Measurements from ENCODE around the gene FGD6. TPM values are rescaled to one million over a fixed set of nuclear protein-coding genes. Genes with fewer than 3 reads are reported as not detected.
"Not testable (repeated sequence)": the region's sequence is repeated elsewhere in the genome, so short reads cannot be mapped to it uniquely, and the experiment has no call there.

FGD6 gene
- polyA plus RNA-seq, 10 donors: 2.7 to 7.1 (median 4.4) TPM

- not testable (repeated sequence) for DNase-seq
Measured at GRCh38 chr12:95235621-95236020, 18.4 kb upstream of the FGD6 start.

DNA sequence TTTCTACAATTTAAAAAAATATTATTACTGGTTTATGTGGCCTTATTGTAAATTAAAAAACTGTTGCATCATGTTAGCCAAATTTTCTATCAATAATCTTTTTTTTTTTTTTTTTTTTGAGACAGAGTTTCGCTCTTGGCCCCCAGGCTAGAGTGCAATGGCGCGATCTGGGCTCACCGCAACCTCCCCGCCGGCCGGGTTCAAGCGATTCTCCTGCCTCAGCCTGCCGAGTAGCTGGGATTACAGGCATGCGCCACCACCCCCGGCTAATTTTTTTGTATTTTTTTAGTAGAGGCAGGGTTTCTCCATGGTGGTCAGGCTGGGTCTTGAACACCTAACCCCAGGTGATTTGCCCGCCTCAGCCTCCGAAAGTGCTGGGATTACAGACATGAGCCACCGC lies 16.9 kb upstream of the FGD6 start:
- not testable (repeated sequence) for DNase-seq

- no peak for DNase-seq
Measured at GRCh38 chr12:95231190-95231589, 13.9 kb upstream of the FGD6 start.

DNA sequence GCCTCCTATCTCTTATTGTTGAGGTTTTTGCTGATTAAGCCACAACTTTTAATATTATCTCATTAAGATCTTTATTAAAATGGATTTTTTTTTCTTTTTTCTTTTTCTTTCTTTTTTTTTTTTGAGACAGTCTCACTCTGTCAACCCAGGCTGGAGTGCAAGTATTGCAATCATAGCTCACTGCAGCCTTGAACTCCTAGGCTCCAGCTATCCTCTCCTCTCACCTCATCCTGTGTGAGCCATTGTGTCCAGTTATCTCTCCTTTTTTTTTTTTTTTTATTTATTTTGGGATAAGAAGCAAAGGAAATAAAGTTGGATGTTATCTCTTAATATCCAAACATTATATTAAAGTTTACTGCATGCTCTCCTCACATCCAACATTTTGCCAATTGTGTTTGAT lies 13.0 kb upstream of the FGD6 start:
- no peak for DNase-seq

DNA sequence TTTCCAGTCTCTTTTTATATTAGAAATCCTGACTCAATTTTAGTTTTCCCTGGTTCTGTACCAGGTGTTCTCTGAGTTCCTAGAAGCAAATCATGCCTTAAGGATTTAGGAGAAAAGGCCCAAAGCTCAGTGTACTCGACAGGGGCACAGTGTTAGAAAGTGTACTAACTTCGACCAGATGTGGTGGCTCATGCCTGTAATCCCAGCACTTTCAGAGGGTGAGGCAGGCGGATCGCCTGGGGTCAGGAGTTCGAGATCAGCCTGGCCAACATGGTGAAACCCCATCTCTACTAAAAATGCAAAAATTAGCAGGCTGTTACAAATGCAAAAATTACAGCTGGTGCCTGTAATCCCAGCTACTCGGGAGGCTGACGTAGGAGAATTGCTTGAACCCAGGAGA lies 12.4 kb upstream of the FGD6 start:
- no peak for DNase-seq

DNA sequence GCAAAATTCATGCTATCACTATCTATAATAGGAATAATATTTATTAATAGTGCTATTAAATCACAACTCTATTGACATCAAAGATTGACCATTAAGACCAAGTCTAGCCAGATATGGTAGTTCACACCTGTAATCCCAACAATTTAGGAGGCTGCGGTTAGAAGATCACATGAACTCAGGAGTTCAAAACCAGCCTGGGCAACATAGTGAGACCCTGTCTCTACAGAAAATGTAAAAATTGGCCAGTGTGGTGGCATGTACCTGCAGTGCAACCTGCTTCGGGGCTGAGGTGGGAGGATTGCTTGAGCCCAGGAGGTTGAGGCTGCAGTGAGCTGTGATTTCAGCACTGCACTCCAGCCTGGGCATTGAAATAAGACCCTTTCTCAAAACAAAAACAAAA lies 11.3 kb upstream of the FGD6 start:
- DNase-seq: no peak

GRCh38 chr12:95227818-95228356 lies 10.6 kb upstream of the FGD6 start:
- DNase-seq: no peak

GRCh38 chr12:95225645-95226212 lies 8.5 kb upstream of the FGD6 start:
- DNase-seq: no peak

- no peak for DNase-seq
Measured at GRCh38 chr12:95224202-95225170, 7.2 kb upstream of the FGD6 start.

DNA sequence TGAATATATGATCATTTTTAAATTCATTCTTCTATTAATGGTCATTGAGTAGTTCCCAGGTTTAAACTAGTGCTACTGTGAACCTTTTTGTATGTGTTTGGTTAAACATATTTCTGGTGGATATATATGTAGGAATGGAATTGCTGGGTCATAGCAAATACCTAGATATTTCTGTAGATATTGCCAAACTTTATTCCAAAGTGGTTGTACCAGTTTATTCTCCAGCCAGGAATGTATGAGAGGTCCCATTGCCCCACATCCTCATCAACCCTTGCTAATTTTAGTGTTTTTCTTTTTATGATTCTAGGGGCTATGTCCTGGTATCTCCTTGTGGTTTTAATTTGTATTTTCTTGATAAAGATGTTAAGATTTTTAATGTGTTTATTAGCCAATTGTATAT lies 3.5 kb upstream of the FGD6 start:
- DNase-seq: no peak

- no peak for DNase-seq
Measured at GRCh38 chr12:95220190-95220589, 2.9 kb upstream of the FGD6 start.

GRCh38 chr12:95218150-95219133 lies 1.2 kb upstream of the FGD6 start:
- DNase-seq: peak in 2 of 3 donors; percentile 37 to 59

DNA sequence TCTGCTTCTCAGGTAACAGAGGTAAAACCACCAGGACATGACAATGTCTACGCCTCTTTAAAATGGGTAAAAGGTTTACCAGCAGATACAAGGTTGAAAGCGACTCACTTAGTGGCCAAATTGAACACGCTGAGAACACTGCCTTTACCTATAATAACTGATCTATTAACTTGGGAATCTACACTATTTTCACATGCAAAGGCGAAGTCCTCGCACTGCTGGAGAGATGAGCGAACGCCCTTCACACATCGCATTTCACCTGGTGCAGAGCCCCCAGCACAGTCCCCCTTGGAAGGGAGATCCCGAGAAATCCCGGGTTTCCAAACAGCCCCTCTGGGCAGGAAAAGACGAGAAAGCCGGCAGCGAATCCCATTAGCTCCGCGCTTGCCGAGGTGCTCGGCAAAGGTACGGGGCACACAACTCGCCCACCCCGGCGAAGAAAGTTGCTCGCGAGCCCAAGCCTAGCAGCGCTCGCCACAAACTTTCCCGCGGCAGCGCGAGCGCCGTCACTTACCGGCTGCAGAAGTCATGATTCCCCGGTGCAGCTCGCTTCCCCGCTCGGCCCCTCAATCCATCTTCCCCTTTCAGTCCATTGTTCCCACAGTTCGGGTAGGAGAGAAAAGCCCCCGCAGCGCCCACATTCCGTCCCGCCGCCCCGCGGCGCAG lies 423 bp downstream of the FGD6 start:
- no peak for DNase-seq

DNA sequence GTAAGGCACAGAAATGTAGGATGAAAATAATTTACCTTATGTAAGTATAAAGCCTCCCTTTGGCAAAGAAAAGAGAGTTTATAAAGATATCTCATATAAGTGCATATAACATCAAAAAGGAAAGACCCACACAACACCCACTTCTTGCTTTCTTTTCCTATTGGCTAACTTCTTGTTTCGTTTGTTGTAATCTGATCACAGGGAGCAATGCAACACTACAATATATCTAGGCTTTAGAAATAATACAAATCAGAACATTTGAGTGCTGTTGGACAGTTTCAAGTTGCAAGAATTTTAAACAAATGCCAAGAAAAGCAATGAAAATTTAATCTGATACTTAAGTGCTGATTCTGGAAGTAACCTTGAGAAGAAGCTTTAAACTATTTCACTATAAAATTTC lies 1.3 kb downstream of the FGD6 start:
- peak in 1 of 3 donors; percentile 51 for DNase-seq

DNA sequence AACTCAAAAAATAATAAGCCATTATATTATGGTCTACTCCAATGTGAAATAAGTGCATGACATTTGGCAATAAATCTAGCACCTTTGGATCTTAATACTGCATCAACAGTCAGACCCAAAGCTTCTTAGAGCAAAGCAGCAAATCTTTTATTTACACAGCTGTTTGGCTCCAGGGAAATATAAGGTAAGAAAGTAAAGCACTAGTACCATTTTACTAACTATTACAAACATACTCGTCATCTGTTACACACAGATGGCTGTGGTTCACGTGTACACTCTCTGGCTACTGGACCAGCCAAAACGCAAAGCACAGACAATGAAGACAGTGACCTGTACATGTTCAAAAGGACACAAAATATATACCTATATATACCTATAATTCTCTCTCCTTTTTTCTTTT lies 2.8 kb downstream of the FGD6 start:
- no peak for DNase-seq

DNA sequence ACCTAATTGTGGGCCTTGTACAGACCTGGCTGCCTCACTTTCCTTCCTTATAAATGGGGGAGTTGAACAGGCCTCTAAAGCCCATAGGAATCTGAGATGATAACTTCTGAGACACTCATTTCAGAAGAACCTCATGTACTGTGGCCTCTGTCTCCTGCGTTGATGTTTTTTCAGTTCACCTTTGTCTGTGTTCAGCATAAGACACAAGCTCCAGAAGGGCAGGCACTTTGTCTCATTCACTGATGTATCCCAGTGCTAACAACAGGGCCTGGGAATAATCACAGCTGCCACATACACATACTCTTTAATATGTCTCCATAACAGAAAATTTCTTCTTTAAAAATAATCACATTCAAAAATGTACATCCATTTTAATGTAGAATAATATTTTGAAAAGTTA lies 3.3 kb downstream of the FGD6 start:
- no peak for DNase-seq

- no peak for DNase-seq
Measured at GRCh38 chr12:95213119-95213518, 4.1 kb downstream of the FGD6 start.

- no peak for DNase-seq
Measured at GRCh38 chr12:95212586-95212985, 4.7 kb downstream of the FGD6 start.

- DNase-seq: no peak
Measured at GRCh38 chr12:95208678-95209077, 8.6 kb downstream of the FGD6 start.

DNA sequence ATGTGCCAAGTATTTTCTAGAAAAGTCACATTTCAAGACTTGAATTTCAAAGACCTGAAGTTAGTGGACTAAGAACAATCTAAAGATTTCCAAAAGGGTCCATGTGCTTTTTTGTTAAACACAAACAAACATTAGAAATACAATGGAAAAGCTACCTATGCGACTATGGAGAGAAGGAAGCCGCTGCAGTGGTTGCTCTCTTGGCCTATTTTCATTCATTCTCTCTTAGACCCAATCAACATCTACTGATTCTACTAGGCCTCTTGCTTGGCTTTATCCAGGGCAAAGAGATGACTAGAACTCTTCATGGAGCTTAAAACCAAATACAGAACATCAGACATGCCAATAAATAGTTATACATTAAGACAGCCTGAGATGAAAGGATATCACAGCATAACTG lies 9.9 kb downstream of the FGD6 start:
- DNase-seq: no peak

- DNase-seq: no peak
Measured at GRCh38 chr12:95206916-95207315, 10.4 kb downstream of the FGD6 start.

Measured in muscle of back (tissue), 11 donors.